Fibroblast of peridontal ligament (primary cell): ENCODE data around the gene TOP1.

Experiments
- DNase-seq: peaks from one replicate; pipeline ENCODE4 v3.0.0-alpha.2; 2010; ENCODE audit errors: extremely low read depth

The TOP1 gene

DNA sequence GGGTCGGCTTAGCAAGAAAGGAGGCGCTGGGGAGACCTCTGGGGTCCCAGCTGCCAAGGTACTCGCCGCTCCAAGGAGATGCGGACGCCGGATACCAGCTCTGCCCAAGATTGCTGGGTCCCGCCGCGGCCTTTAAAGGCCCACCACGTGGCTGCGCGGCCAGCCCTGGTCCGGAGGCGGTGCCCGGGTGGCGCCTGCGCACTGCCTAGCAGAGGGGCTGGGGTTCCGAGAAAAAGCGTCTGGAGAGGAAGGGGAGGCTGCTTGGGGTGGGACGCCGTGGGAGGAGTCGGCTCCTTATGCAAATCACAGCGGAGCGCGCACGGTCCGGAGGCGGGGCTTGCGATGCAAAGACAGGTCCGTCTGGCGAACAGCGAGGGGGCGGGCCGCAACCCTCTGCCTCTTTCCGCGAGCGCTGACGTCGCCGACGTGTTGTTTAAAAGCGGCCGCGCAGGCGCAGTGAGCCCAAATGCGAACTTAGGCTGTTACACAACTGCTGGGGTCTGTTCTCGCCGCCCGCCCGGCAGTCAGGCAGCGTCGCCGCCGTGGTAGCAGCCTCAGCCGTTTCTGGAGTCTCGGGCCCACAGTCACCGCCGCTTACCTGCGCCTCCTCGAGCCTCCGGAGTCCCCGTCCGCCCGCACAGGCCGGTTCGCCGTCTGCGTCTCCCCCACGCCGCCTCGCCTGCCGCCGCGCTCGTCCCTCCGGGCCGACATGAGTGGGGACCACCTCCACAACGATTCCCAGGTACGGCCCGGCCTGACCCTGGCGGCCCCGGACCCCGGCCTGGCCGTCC lies at the start of gene TOP1:
Gene TOP1, plus strand, starts transcription at position 464 of the 791 bp plus-strand sequence. Its CDS starts 246 bp downstream, at position 710.
- peak; percentile 100 for DNase-seq

DNA sequence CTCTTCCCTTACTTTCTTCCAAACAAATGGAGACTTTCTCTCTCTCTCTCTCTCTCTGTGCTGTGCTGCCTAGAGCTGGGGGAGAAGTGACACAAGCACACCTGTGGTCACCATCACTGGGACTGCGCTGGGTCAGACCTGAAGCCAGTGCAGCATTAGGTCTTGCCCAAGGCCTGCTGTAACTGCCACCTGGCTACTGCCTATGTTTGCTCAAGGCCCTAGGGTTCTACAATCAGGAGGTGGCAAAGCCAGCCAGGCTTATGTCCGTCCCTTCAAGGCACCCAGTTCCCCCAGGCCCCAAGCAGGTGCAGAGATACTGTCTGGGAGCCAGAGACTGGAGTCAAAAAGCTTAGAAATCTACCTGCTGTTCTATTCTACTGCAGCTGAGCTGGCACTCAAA lies 49.4 kb upstream of the TOP1 start:
- no peak for DNase-seq

DNA sequence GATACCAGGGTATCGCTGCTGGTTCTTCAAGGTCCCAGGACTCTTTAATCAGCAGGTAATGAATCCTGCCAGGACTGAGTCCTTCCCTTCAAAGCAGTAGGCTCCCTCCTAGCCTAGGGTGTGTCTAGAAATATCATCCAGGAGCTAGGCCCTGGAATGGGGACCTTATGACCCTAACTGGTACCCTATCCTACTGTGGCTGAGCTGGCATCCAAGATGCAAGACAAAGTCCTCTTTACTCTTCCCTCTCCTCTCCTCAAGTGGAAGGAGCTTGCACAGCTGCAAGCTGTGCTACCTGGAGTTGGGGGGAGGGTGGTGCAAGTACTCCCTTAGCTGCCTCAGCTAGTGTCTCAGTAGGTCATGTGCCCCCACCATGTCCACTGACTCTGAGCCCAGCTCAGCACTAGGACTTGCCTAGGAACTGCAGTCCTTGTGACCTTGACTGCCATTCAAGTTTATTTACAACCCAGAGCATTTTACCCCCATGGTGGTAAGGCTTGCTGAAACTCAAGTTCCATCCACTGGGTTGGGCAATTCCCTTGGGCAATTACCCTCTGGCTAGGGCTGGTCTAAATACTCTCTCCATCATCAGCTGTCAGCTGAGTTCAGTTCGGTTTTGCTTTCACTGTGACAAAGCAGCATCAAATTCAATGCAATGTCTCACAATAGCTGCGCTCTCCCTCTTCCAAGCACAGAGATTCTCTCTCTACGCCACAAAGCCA lies 48.4 kb upstream of the TOP1 start:
- peak; percentile 81 for DNase-seq

- no peak for DNase-seq
Measured at GRCh38 chr20:40980828-40981310, 47.8 kb upstream of the TOP1 start.

DNA sequence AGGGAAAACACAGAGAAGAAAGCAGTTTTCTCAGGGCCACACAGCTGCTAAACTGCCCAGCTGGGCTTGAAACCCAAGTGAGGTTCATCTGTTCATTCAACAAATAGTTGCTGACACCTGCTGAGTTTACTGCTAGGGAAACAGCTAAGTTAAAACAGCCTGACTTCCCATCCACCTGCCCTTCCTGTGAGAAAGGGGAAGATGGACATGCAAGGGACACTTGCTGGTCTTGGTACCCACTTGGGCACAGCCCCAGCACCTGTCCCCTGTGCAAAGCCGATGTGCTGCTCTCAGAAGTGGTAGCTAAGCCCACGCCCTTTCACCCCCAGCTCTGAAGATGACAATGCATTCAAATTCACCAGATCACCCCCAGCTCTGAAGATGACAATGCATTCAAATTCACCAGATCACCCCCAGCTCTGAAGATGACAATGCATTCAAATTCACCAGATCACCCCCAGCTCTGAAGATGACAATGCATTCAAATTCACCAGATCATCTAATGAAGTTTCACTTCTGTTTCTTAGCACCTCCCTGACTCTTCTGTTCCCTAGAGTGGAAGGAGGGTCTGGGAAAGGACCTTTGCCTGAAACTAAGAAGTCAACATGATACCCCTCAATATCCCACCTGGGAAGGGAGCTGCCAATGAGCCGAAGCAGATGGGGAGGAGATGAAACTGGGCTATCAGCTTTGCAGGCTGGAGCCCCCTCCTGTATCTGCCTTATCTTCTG lies 46.0 kb upstream of the TOP1 start:
- DNase-seq, result no peak

GRCh38 chr20:40983898-40984297 lies 44.7 kb upstream of the TOP1 start:
- no peak for DNase-seq

- DNase-seq, result no peak
Measured at GRCh38 chr20:40984496-40984895, 44.1 kb upstream of the TOP1 start.

DNA sequence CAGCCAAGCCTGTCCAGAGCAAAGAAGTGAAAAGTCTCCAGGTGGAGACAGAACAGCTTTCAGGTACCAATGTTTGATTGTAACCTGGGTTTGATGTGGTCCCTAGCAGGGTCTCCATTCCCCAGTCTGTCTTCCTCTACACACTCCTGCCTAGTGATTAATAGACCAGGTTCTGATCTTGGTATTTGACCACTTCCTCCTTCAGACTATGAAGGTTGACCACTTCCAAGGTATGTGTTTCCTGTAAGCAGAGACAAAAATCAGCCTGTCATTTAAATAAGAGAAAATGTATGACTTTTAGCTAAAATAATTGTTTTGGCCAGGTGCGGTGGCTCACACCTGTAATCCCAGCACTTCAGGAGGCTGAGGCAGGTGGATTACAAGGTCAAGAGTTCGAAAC lies 41.8 kb upstream of the TOP1 start:
- no peak for DNase-seq

- peak; percentile 90 for DNase-seq
Measured at GRCh38 chr20:40990542-40991120, 38.0 kb upstream of the TOP1 start.

DNA sequence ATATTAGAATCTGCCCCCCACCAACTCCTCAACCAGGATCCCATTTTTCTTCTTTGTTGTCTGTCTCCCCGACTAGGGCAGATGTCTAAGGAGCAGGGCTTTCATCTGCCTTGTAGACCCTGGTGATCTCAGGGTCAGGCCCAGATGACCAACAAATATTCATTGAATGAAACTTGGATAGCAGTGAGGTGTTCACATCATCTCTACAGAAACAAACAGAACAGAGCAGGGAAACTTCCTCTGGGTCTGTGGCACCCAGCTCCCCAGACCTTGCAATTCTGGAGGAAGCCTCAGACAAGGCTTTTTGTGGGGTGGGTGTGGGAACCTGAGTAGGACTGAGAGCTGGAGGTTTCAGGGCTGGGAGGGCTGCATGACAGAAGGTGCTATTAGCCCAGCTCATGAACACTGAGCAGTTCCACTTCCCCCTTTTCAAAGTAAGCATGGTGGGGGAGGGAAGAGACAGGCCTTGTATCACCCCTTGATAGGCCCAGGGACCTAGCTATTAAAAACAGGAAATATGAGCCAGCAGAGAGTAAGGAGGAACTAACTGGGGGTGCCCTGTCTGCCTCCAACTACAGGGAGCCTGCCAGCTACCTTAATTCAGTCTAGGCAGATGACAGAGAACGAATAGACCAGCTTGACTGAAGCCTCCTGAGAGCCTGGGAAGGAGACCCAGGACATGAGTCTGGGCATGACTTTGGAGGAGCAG lies 37.3 kb upstream of the TOP1 start:
- no peak for DNase-seq

DNA sequence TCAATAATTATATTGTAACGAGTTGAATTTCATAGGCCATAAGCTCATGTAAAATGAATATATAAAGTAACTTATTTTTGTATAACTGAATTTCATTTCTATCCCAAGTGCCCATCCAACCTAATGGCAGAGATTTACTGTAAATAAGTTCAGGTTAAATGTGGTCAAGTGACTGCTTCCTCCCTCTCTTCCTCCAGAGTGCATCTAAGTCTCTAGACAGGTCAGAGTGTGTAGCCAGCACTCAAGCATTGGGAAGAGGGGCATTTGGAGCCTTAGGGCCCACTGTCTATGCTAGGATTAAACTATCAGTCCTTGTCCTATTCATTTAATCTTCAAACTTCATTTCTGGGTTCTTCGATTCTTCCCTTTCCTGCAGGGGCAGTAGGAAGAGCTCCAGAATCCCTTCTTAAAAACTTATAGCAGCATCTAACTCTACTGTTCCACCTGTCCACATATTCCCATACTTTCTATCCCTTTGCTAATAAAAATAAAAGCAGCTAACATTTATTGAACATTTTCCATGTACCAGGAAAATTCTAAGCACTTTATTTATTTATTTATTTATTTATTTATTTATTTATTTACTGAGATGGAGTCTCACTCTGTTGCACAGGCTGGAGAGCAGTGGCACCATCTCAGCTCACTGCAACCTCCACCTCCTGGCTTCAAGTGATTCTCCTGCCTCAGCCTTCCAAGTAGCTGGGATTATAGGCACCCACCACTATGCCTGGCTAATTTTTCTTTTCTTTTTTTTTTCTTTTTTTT lies 36.1 kb upstream of the TOP1 start:
- DNase-seq, result no peak

DNA sequence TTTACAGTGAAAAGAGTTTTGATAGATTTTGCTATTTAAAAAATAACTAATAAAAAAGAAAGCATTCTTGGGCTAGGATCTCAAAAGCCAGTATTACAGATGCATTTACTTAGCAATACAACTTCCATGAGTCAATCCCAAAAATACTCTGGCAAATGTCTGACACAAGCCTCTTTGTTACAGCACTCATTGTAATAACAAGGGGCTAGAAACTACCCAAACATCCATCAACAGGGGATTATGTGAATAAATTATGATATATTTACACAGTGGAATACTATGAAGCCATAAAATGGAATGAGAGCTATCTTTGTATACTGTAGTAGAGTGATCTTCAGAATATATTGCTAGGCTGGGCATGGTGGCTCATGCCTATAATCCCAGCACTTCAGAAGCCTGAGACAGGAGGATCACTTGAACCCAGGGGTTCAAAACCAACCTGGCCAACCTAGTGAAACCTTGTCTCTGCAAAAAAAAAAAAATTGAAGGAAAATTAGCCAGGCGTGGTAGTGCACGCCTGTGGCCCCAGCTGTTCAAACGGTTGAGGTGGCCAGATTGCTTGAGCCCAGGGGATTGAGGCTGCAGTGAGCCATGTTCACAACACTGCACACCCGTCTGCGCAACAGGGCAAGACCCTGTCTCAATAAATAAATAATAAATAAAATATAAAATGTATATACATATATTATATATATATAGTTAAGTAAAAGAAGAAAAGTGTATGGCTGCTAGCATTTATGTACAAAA lies 34.7 kb upstream of the TOP1 start:
- peak; percentile 55 for DNase-seq

GRCh38 chr20:40996326-40996725 lies 32.3 kb upstream of the TOP1 start:
- DNase-seq, result no peak

- no peak for DNase-seq
Measured at GRCh38 chr20:40997116-40997515, 31.5 kb upstream of the TOP1 start.

GRCh38 chr20:40999841-41000240 lies 28.8 kb upstream of the TOP1 start:
- no peak for DNase-seq

DNA sequence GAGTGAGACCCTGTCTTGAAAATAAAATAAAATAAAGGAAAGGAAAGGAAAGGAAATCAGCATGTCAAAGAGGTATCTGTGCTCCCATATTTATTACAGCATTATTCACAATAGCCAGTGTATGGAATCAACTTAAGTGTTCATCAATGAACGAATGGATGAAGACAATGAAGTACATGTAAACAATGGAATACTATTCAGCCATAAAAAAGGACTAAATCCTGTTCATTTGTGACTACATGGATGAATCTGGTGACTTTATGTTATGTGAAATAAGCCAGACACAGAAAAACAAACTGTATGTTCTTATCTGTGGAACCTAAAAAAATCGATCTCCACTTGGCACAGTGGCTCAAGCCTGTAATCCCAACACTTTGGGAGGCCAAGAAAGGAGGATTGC lies 28.0 kb upstream of the TOP1 start:
- no peak for DNase-seq

DNA sequence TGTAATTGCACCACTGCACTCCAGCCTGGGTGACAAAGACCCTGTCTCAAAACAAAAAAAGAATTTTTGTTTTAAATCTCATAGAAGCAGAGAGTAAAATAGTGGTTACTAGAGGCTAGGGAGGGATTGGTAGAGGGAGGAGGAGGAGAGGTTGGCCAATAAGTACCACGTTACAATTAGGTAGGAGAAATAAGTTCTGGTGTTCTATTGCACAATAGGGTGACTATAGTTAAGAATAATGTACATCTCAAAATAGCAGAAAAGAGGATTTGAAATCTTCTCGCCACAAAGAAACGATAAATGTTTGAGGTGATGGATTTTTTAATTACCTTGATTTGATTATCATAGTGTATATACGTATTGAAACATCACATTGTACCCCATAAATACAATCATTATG lies 27.1 kb upstream of the TOP1 start:
- peak; percentile 11 for DNase-seq

- no peak for DNase-seq
Measured at GRCh38 chr20:41002842-41003142, 25.8 kb upstream of the TOP1 start.

DNA sequence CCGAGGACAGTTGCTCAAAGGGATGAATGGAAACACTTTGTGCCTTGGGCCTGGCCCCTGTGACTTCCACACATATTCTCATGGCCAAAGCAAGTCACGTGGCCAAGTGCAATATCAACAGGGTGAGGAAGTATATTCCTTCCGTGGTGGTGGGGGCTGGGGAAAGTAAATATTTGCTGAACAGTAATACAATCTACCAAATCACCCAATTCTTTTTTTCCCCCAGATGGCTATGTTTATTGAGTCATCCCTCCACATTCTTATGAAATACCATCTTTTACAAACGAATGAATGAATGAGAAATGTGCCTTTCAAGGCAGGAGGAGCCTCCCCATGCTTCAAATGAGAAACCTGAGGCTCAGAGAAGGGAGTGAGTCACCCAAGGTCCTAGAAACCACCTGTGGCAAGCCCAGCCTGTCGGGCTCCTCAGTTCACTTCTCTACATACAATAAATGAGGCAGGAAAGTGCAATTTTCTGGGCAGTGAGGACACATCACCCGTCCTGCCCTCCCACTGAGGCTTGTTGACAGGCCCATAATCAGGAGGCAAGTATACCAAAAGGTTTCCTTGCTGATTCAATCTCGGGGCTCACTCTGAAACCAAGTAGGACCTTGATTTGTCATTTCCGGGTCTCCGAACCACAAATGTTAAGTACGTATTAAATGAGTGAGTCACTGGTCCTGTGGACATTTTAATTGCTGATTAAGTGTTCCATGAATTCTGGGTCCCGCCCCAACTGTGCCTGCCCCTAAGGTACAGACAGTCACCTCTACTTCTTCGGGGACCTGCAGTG lies 25.3 kb upstream of the TOP1 start:
- peak; percentile 98 for DNase-seq
